ENCODE data around the gene SEBOX.

GRCh38 chr17:28363186-28363585 lies 1.8 kb downstream of the SEBOX start:
- TF ChIP-seq POLR2A (IDR thresholded peaks at IDR 0.05) (no peak), CTCF (IDR thresholded peaks at IDR 0.05) (no peak)

Measured in thyroid gland (tissue), 4 donors.